GM12864 (cell line): ENCODE measurements around the gene FRMD4A.

Experiments used
- DNase-seq: peaks from one replicate; pipeline ENCODE4 v3.0.0-alpha.2; 2011; ENCODE audit warnings: low read depth
- H3K4me3 ChIP-seq: 2 replicates; pipeline ENCODE4 v1.5.1; 2011; ENCODE audit warnings: mild to moderate bottlenecking, low read depth, low read length, control low read depth
- CTCF ChIP-seq: IDR thresholded peaks from 2 replicates; pipeline ENCODE4 v1.5.1; 2011; ENCODE audit warnings: low read depth, mild to moderate bottlenecking, moderate library complexity, low read length, control low read depth, inconsistent platforms; ENCODE audit errors: missing control alignments

FRMD4A gene

GRCh38 chr10:13732465-13732881 lies 598.3 kb downstream of the FRMD4A start:
- no peak for TF ChIP-seq CTCF
- no peak for DNase-seq
- H3K4me3 ChIP-seq, result no peak overlapping the region

DNA sequence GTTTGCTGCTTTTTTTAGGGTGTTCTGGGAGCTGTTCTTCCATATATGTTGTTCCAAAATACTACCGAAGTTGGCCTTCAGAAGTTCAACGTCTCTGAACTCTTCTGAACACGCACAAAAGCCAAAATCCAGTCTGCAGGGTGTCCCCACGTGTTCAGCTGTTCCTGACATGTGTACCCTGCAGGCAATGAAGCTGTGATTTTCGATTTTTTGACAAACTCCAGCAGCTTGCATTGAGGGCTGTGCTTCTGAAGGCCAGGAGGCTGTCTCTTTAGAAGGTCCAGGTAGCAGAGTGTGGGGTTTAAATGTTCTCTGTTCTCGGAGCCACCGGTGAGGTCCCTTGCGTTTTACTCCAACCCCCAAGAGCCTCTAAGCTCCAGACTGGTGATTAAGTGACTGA lies 598.9 kb downstream of the FRMD4A start:
- no peak for TF ChIP-seq CTCF
- no peak overlapping the region for H3K4me3 ChIP-seq
- no peak for DNase-seq

DNA sequence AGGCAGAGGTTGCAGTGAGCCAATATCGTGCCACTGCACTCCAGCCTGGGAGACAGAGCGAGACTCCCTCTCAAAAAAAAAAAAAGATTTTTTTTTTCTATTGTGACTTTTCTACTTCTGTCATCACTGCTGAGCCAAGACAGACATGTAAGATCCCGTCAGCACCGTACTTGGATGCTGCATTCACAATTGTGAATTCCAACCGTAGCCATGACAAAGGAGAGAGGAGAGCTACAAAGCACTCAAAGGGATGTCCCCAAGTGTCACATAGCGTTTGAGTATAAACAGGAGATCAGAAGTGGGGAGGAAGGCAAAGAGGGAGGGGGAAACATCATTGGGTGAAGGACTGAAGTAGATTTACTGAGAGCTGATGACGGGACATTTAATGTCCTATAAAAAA lies 599.8 kb downstream of the FRMD4A start:
- DNase-seq, result no peak
- no peak overlapping the region for H3K4me3 ChIP-seq
- TF ChIP-seq CTCF, result no peak

DNA sequence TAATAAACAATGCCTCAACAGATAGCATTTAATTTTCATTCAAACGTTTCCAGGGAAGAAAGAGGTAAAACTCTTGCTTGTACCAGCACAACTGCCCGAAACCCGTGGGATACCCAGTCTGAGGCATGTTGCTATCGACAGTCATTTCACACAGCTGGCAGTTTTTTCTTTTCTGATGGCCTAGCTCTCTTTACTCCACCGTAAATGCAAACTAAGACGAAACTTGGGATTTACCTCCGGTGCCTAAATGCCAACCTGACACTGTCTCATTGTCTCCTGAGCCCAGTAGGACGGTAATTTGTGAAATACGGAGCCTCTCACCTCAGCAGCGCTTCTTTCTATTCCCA lies 600.4 kb downstream of the FRMD4A start:
- no peak for TF ChIP-seq CTCF
- no peak for DNase-seq
- H3K4me3 ChIP-seq, result no peak overlapping the region

DNA sequence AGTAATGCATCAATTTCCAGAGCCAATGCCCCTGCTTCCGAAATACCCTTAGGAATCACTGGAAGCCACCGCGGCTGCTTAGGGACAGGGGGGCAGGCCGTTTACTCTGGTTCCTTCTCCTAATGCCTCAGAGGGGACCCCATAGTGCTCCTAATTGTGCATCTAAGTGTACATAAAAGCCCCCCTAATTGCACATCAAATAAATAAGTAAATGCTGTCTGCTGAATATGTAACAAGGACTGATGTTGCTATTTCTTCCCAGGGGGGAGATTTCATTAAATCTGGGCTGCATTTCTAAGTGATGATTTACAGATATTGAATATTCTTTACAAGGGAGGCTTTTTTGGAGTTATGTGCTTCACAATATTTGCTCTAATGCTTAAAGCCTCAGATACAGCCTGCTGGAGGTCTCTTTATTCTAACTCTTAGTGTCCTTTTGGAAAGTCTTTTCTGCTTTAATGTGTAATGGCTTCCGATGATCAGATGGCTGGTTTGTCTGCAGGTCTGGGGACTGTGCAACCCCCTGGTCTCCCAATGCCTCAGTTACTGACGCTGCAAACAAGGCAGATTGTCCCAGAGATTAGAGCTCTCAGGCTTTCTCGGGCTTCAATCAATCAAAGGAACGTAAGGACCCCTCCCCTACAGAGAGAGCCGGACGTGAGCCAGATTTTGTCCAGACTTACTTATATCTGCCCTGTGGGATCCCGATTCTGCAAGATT lies 601.0 kb downstream of the FRMD4A start:
- TF ChIP-seq CTCF, result no peak
- DNase-seq, result no peak
- no peak overlapping the region for H3K4me3 ChIP-seq

- TF ChIP-seq CTCF, result no peak
- DNase-seq, result no peak
- H3K4me3 ChIP-seq, result no peak overlapping the region
Observed at GRCh38 chr10:13728898-13729535, 601.7 kb downstream of the FRMD4A start.

- no peak for TF ChIP-seq CTCF
- DNase-seq, result no peak
- no peak overlapping the region for H3K4me3 ChIP-seq
Observed at GRCh38 chr10:13725594-13725993, 605.1 kb downstream of the FRMD4A start.
